HCEC 1CT (cell line): ENCODE measurements around the gene NSG1.

ENCODE experiments used
- DNase-seq: peaks from one replicate; pipeline ENCODE4 v3.0.0-alpha.2; 2017

The NSG1 gene

GRCh38 chr4:4396628-4397440 lies 9.9 kb downstream of the NSG1 start:
- DNase-seq, result peak; percentile 8

- DNase-seq, result no peak
Observed at GRCh38 chr4:4397441-4397819, 10.5 kb downstream of the NSG1 start.

GRCh38 chr4:4398430-4398829 lies 11.5 kb downstream of the NSG1 start:
- no peak for DNase-seq

- no peak for DNase-seq
Observed at GRCh38 chr4:4401036-4401435, 14.1 kb downstream of the NSG1 start.

GRCh38 chr4:4402966-4403365 lies 16.1 kb downstream of the NSG1 start:
- DNase-seq, result no peak

- no peak for DNase-seq
Observed at GRCh38 chr4:4405358-4405962, 18.6 kb downstream of the NSG1 start.

GRCh38 chr4:4406455-4407298 lies 19.8 kb downstream of the NSG1 start:
- no peak for DNase-seq

GRCh38 chr4:4407299-4408131 lies 20.6 kb downstream of the NSG1 start:
- no peak for DNase-seq

- no peak for DNase-seq
Observed at GRCh38 chr4:4408132-4408523, 21.2 kb downstream of the NSG1 start.

- DNase-seq, result no peak
Observed at GRCh38 chr4:4408576-4409335, 21.9 kb downstream of the NSG1 start.

- no peak for DNase-seq
Observed at GRCh38 chr4:4409416-4410115, 22.7 kb downstream of the NSG1 start.

GRCh38 chr4:4410271-4410670 lies 23.4 kb downstream of the NSG1 start:
- DNase-seq, result no peak

- no peak for DNase-seq
Observed at GRCh38 chr4:4411906-4412305, 25.0 kb downstream of the NSG1 start.

GRCh38 chr4:4412641-4413372 lies 25.9 kb downstream of the NSG1 start:
- DNase-seq, result no peak

- no peak for DNase-seq
Observed at GRCh38 chr4:4413373-4413725, 26.4 kb downstream of the NSG1 start.

GRCh38 chr4:4413806-4414205 lies 26.9 kb downstream of the NSG1 start:
- DNase-seq, result no peak

- DNase-seq, result no peak
Observed at GRCh38 chr4:4415107-4415805, 28.4 kb downstream of the NSG1 start.

- no peak for DNase-seq
Observed at GRCh38 chr4:4415806-4416805, 29.2 kb downstream of the NSG1 start.

- DNase-seq, result no peak
Observed at GRCh38 chr4:4416981-4417380, 30.1 kb downstream of the NSG1 start.
